CD14-positive monocyte (primary cell): Measurements from ENCODE around the gene ASCL1. TPM values are rescaled to one million over a fixed set of nuclear protein-coding genes. Genes with fewer than 3 reads are reported as not detected.

ENCODE experiments used
- DNase-seq, 3 donors: peaks; one replicate each; pipeline ENCODE4 v3.0.0-alpha.2; 2011 to 2022
- H2AFZ ChIP-seq: 2 replicates; pipeline ENCODE4 v1.6.0; 2012; ENCODE audit warnings: mild to moderate bottlenecking, low read depth, low read length, inconsistent platforms; ENCODE audit not compliant: insufficient read depth, poor library complexity, severe bottlenecking
- H3K27ac ChIP-seq, 2 donors: 1 replicate in 1 of 2; 2 replicates in 1 of 2; pipeline ENCODE4 v1.5.1; 2012 to 2013; ENCODE audit warnings: low read length in 2 of 2, control low read depth in 1 of 2, inconsistent platforms in 1 of 2, low read depth in 1 of 2, mild to moderate bottlenecking in 1 of 2
- H3K27me3 ChIP-seq, 2 donors: one replicate each; pipeline versions ENCODE4 v1.6.0 to v1.6.1; 2011 to 2013; ENCODE audit warnings: low read length in 2 of 2; ENCODE audit not compliant: control insufficient read depth in 2 of 2, insufficient read depth in 2 of 2
- H3K36me3 ChIP-seq, 2 donors: replicated peaks in 1 of 2; 1 replicate in 1 of 2; 2 replicates in 1 of 2; pipeline versions ENCODE4 v1.5.1 to v1.6.1; 2012 to 2013; ENCODE audit warnings: low read length in 2 of 2, control low read depth in 1 of 2, inconsistent platforms in 1 of 2, mild to moderate bottlenecking in 1 of 2; ENCODE audit not compliant: insufficient read depth in 2 of 2, control insufficient read depth in 1 of 2
- H3K4me1 ChIP-seq, 2 donors: 1 replicate in 1 of 2; 2 replicates in 1 of 2; pipeline versions ENCODE4 v1.5.1 to v1.6.1; 2012 to 2013; ENCODE audit warnings: low read length in 2 of 2, control low read depth in 1 of 2, inconsistent platforms in 1 of 2, mild to moderate bottlenecking in 1 of 2, moderate library complexity in 1 of 2; ENCODE audit not compliant: insufficient read depth in 2 of 2, control insufficient read depth in 1 of 2
- H3K4me2 ChIP-seq: replicated peaks from 2 replicates; pipeline ENCODE3; 2012; ENCODE audit warnings: low read length, moderate library complexity, mild to moderate bottlenecking; ENCODE audit not compliant: poor library complexity, severe bottlenecking; ENCODE audit errors: extremely low read depth
- H3K4me3 ChIP-seq, 3 experiments: fragments of 200-600 bp in 1 of 3; sonication (generic) in 1 of 3; replicated peaks in 1 of 3; 1 replicate in 2 of 3; 2 replicates in 1 of 3; pipeline ENCODE4 v1.5.1; 2011 to 2013; ENCODE audit warnings: low read length in 3 of 3, mild to moderate bottlenecking in 3 of 3, control low read depth in 2 of 3, low read depth in 2 of 3, inconsistent platforms in 1 of 3, moderate library complexity in 1 of 3
- H3K79me2 ChIP-seq: 2 replicates; pipeline ENCODE4 v1.6.0; 2012; ENCODE audit warnings: mild to moderate bottlenecking, control low read depth, inconsistent platforms, low read length, moderate library complexity; ENCODE audit not compliant: insufficient read depth
- H3K9ac ChIP-seq: 2 replicates; pipeline ENCODE4 v1.6.0; 2017; ENCODE audit warnings: low read length, mild to moderate bottlenecking; ENCODE audit not compliant: insufficient read depth, poor library complexity, severe bottlenecking
- H3K9me3 ChIP-seq, 2 donors: replicated peaks in 1 of 2; 1 replicate in 1 of 2; 2 replicates in 1 of 2; pipeline versions ENCODE4 v1.5.1 to v1.6.1; 2012 to 2013; ENCODE audit warnings: low read length in 2 of 2, control low read depth in 1 of 2; ENCODE audit not compliant: control insufficient read depth in 1 of 2, insufficient read depth in 1 of 2
- H4K20me1 ChIP-seq: 2 replicates; pipeline ENCODE4 v1.6.0; 2012; ENCODE audit warnings: mild to moderate bottlenecking, low read length, control low read depth, moderate library complexity; ENCODE audit not compliant: insufficient read depth
- H3K27ac Mint-ChIP-seq, 7 donors: one replicate each; pipeline ENCODE4 v1.8.0; 2020; ENCODE audit warnings: mild to moderate bottlenecking in 7 of 7, mixed read lengths in 7 of 7, moderate library complexity in 6 of 7, inconsistent platforms in 2 of 7
- H3K27me3 Mint-ChIP-seq, 3 donors: one replicate each; pipeline ENCODE4 v1.8.0; 2021 to 2022; ENCODE audit warnings: low read depth in 3 of 3, mild to moderate bottlenecking in 3 of 3, mixed read lengths in 3 of 3, moderate library complexity in 3 of 3, inconsistent platforms in 1 of 3
- H3K36me3 Mint-ChIP-seq, 2 donors: one replicate each; pipeline ENCODE4 v1.8.0; 2020; ENCODE audit warnings: mixed read lengths in 2 of 2, inconsistent platforms in 1 of 2, mild to moderate bottlenecking in 1 of 2
- H3K4me1 Mint-ChIP-seq: one replicate; pipeline ENCODE4 v1.8.0; 2020; ENCODE audit warnings: mild to moderate bottlenecking, mixed read lengths
- H3K4me3 Mint-ChIP-seq, 2 donors: one replicate each; pipeline ENCODE4 v1.8.0; 2020; ENCODE audit warnings: mild to moderate bottlenecking in 2 of 2, mixed read lengths in 2 of 2, moderate library complexity in 1 of 2
- H3K9me3 Mint-ChIP-seq, 7 donors: one replicate each; pipeline ENCODE4 v1.8.0; 2020 to 2022; ENCODE audit warnings: mixed read lengths in 7 of 7, mild to moderate bottlenecking in 6 of 7, moderate library complexity in 6 of 7, inconsistent platforms in 2 of 7
- WGBS: methylation state at CpG from one replicate; pipeline ENCODE4 v1.1.5; 2013; ENCODE audit warnings: missing lambda C conversion rate; ENCODE audit not compliant: insufficient coverage; 5-methylcytosine and 5-hydroxymethylcytosine counted together
- intact Hi-C, 2 donors: fragments of 100-400 bp; cut with micrococcal nuclease; formaldehyde crosslinking; loops; one replicate each; pipeline versions ENCODE4 v1.15.0 to v1.15.1; 2023
- polyA plus RNA-seq, 3 donors: library from polyadenylated mRNA; depleted of rRNA in 1 of 3; unstranded in 2 of 3; stranded (reverse) in 1 of 3; fragments of 300-500 nt in 2 of 3; fragments of >200 nt in 1 of 3; fragmentation: Illumina TruSeq in 2 of 3; gene quantifications; 1 replicate in 2 of 3; 2 replicates in 1 of 3; pipeline ENCODE4 v1.2.3, GENCODE V29; 2012 to 2021
- TF ChIP-seq, protein P1 (sequence below): fragments of 200-600 bp; IDR thresholded peaks from one replicate; pipeline ENCODE4 v1.8.0; 2022; ENCODE audit warnings: antibody characterized with exemption, mild to moderate bottlenecking

Gene ASCL1
- polyA plus RNA-seq, 3 donors: not detected

DNA sequence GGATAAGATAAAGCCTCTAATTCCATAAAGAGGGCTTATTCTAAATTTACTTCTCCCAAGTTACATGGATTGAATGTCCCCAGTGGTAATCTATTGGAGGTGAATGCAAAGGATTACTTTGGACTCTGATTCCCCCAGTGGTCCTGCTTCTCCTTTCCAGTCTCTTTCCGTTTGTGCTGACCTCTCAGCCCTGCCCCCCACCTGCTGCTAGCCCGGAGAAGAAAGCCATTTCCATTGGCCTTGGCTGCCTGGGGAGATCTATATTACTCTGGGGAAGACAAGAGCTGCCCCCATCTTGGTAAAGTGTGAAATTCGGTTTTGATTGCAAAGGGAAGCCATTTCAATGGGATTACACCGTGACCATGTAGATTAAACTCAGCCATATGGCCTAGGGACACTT, 13.3 kb downstream of the ASCL1 start:
- H3K79me2 ChIP-seq: no peaks in the 10 kb centered on the region
- no peaks in the 10 kb centered on the region for H3K36me3 ChIP-seq
- no CpG with 5 or more reads among the region's 4 CpGs for WGBS
- Mint-ChIP-seq H3K9me3 (peaks cover 0 to 16% (median 4%) of the 10 kb centered on the region in 7 donors), H3K27ac (no peak overlapping the region), H3K27me3 (peaks cover 10 to 29% (median 15%) of the 10 kb centered on the region in 3 donors), H3K36me3 (no peaks in the 10 kb centered on the region), H3K4me3 (no peak overlapping the region), H3K4me1 (no peaks in the 10 kb centered on the region)
- H3K4me1 ChIP-seq: no peaks in the 10 kb centered on the region
- H2AFZ ChIP-seq: no peak overlapping the region
- H3K9ac ChIP-seq: no peak overlapping the region
- TF ChIP-seq, protein P1, sequence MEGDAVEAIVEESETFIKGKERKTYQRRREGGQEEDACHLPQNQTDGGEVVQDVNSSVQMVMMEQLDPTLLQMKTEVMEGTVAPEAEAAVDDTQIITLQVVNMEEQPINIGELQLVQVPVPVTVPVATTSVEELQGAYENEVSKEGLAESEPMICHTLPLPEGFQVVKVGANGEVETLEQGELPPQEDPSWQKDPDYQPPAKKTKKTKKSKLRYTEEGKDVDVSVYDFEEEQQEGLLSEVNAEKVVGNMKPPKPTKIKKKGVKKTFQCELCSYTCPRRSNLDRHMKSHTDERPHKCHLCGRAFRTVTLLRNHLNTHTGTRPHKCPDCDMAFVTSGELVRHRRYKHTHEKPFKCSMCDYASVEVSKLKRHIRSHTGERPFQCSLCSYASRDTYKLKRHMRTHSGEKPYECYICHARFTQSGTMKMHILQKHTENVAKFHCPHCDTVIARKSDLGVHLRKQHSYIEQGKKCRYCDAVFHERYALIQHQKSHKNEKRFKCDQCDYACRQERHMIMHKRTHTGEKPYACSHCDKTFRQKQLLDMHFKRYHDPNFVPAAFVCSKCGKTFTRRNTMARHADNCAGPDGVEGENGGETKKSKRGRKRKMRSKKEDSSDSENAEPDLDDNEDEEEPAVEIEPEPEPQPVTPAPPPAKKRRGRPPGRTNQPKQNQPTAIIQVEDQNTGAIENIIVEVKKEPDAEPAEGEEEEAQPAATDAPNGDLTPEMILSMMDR: no peak
- DNase-seq: no peak
- peaks cover 6 to 9% of the 10 kb centered on the region in 2 donors for H3K27me3 ChIP-seq
- no peak overlapping the region for H3K4me2 ChIP-seq
- no peak overlapping the region for H3K4me3 ChIP-seq
- intact Hi-C loops: no loop called here
- H3K9me3 ChIP-seq: peaks cover 0 to 4% of the 10 kb centered on the region in 2 donors
- no peak overlapping the region for H3K27ac ChIP-seq
- H4K20me1 ChIP-seq: no peaks in the 10 kb centered on the region

DNA sequence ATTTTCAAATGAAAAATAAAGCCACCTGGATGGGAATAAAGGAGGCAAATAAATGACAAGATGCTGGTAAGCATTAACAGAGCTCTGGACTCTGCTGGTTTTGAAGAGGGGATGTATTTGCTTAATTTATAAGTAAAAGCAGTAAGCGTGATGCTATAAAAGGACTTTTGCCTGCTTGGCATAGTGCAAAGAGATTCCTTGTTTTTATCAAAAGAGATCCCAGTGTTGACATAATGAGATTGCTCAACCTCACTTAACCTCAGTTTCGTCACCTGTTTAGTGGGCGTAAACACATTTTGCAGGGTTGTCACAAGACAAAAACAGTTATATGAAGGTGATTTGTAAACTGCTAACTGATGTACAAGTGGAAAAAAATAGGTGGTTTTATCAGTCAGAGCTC, 13.8 kb downstream of the ASCL1 start:
- H3K36me3 Mint-ChIP-seq: no peaks in the 10 kb centered on the region
- DNase-seq: no peak
- Histone ChIP-seq H3K4me1 (no peaks in the 10 kb centered on the region), H3K36me3 (no peaks in the 10 kb centered on the region), H3K4me2 (no peak overlapping the region), H3K9ac (no peak overlapping the region), H3K4me3 (no peak overlapping the region), H4K20me1 (no peaks in the 10 kb centered on the region), H3K27ac (no peak overlapping the region), H3K9me3 (no peaks in the 10 kb centered on the region), H3K79me2 (no peaks in the 10 kb centered on the region), H3K27me3 (peaks cover 2 to 5% of the 10 kb centered on the region in 2 donors), H2AFZ (no peak overlapping the region)
- intact Hi-C loops: no loop called here
- H3K9me3 Mint-ChIP-seq: peaks cover 0 to 12% (median 3%) of the 10 kb centered on the region in 7 donors
- TF ChIP-seq, protein P1: no peak
- peaks cover 8 to 24% (median 11%) of the 10 kb centered on the region in 3 donors for H3K27me3 Mint-ChIP-seq
- H3K4me3 Mint-ChIP-seq: no peak overlapping the region
- H3K27ac Mint-ChIP-seq: no peak overlapping the region
- WGBS: 100% methylated on average over 1 of the region's 3 CpGs
- no peaks in the 10 kb centered on the region for H3K4me1 Mint-ChIP-seq
